WTC11 (cell line): ENCODE measurements around the gene RBM24. TPM values are rescaled to one million over a fixed set of nuclear protein-coding genes. Genes with fewer than 3 reads are reported as not detected.

Source experiments
- ATAC-seq: fragments of 200-7000 bp; cut with Tn5 transposase; 2 replicates; pipeline ENCODE4 v1.10.0; 2021; ENCODE audit warnings: mild to moderate bottlenecking, moderate library complexity
- CTCF ChIA-PET: fragments of 300-600 bp; sonication (Branson Sonifier 250); formaldehyde crosslinking; loops from one replicate; lab custom pipeline; 2021; ENCODE audit warnings: antibody characterized with exemption; lab: Charles Lee
- POLR2A ChIA-PET: fragments of 350-600 bp; sonication (Branson Sonifier 250); formaldehyde crosslinking; loops from one replicate; lab custom pipeline; 2021; ENCODE audit warnings: antibody characterized with exemption; lab: Charles Lee
- DNase-seq: peaks from one replicate; pipeline ENCODE4 v3.0.0; 2021; ENCODE audit warnings: low spot score
- H3K27ac Mint-ChIP-seq: 2 replicates; pipeline ENCODE4 v1.8.0; 2021; ENCODE audit warnings: mixed read lengths
- H3K27me3 Mint-ChIP-seq: 2 replicates; pipeline ENCODE4 v1.8.0; 2021; ENCODE audit warnings: low read depth, mild to moderate bottlenecking, moderate library complexity, mixed read lengths
- H3K36me3 Mint-ChIP-seq: 2 replicates; pipeline ENCODE4 v1.8.0; 2021; ENCODE audit warnings: mixed read lengths
- H3K4me1 Mint-ChIP-seq: 2 replicates; pipeline ENCODE4 v1.8.0; 2022; ENCODE audit warnings: mixed read lengths
- H3K4me3 Mint-ChIP-seq: 2 replicates; pipeline ENCODE4 v1.8.0; 2021; ENCODE audit warnings: mild to moderate bottlenecking, moderate library complexity, mixed read lengths
- H3K9me3 Mint-ChIP-seq: 2 replicates; pipeline ENCODE4 v1.8.0; 2021; ENCODE audit warnings: mixed read lengths
- ATF1 ChIP-seq: sonication (generic); formaldehyde crosslinking; IDR thresholded peaks from 2 replicates; pipeline ENCODE4 v1.8.1; 2023; ENCODE audit warnings: mild to moderate bottlenecking, moderate library complexity, missing genetic modification reagents
- CREM ChIP-seq: sonication (generic); formaldehyde crosslinking; IDR thresholded peaks from 2 replicates; pipeline ENCODE4 v1.8.1; 2022; ENCODE audit warnings: mild to moderate bottlenecking, missing genetic modification reagents, moderate library complexity
- FOXJ3 ChIP-seq: sonication (generic); formaldehyde crosslinking; IDR thresholded peaks from 2 replicates; pipeline ENCODE4 v1.9.0; 2021; ENCODE audit warnings: missing genetic modification reagents, mild to moderate bottlenecking, borderline replicate concordance
- FOXK1 ChIP-seq: sonication (generic); formaldehyde crosslinking; IDR thresholded peaks from 2 replicates; pipeline ENCODE4 v1.8.0; 2022; ENCODE audit warnings: mild to moderate bottlenecking, moderate library complexity, missing genetic modification reagents
- GABPB1 ChIP-seq: sonication (generic); formaldehyde crosslinking; IDR thresholded peaks from 2 replicates; pipeline ENCODE4 v1.8.1; 2023; ENCODE audit warnings: mild to moderate bottlenecking, missing genetic modification reagents
- MXD4 ChIP-seq: fragments of 250-450 bp; sonication (Bioruptor Pico); IDR thresholded peaks from 2 replicates; pipeline ENCODE4 v1.8.0; 2021; ENCODE audit warnings: mild to moderate bottlenecking, moderate library complexity, borderline replicate concordance
- MYBL2 ChIP-seq: sonication (generic); formaldehyde crosslinking; IDR thresholded peaks from 2 replicates; pipeline ENCODE4 v1.8.1; 2023; ENCODE audit warnings: mild to moderate bottlenecking, moderate library complexity, missing genetic modification reagents
- PRRX2 ChIP-seq: fragments of 250-450 bp; sonication (Bioruptor Pico); IDR thresholded peaks from 2 replicates; pipeline ENCODE4 v1.8.0; 2021; ENCODE audit warnings: mild to moderate bottlenecking
- RORB ChIP-seq: fragments of 250-450 bp; sonication (Bioruptor Pico); IDR thresholded peaks from 2 replicates; pipeline ENCODE4 v1.9.0; 2021; ENCODE audit warnings: mild to moderate bottlenecking
- TP53 ChIP-seq: sonication (generic); formaldehyde crosslinking; IDR thresholded peaks from 2 replicates; pipeline ENCODE4 v1.8.1; 2023; ENCODE audit warnings: mild to moderate bottlenecking, missing genetic modification reagents
- ZBTB21 ChIP-seq: sonication (generic); formaldehyde crosslinking; IDR thresholded peaks from 2 replicates; pipeline ENCODE4 v1.8.1; 2023; ENCODE audit warnings: mild to moderate bottlenecking, missing genetic modification reagents, borderline replicate concordance
- ZNF138 ChIP-seq: sonication (generic); formaldehyde crosslinking; conservative IDR thresholded peaks from 2 replicates; pipeline ENCODE4 v1.8.1; 2022; ENCODE audit warnings: mild to moderate bottlenecking, moderate library complexity, missing genetic modification reagents
- ZNF396 ChIP-seq: fragments of 250-450 bp; sonication (Bioruptor Pico); IDR thresholded peaks from 2 replicates; pipeline ENCODE4 v1.8.0; 2021; ENCODE audit warnings: mild to moderate bottlenecking, moderate library complexity, borderline replicate concordance
- ZNF416 ChIP-seq: fragments of 250-450 bp; sonication (Bioruptor Pico); IDR thresholded peaks from 2 replicates; pipeline ENCODE4 v1.9.0; 2021; ENCODE audit warnings: mild to moderate bottlenecking, inconsistent platforms
- ZNF671 ChIP-seq: fragments of 250-450 bp; sonication (Bioruptor Pico); IDR thresholded peaks from 2 replicates; pipeline ENCODE4 v1.8.0; 2021; ENCODE audit warnings: mild to moderate bottlenecking
- total RNA-seq: library from RNA; stranded (reverse); gene quantifications from 3 replicates; pipeline ENCODE4 v1.2.3, GENCODE V29; 2021
- TF ChIP-seq, protein P1 (sequence below): sonication (generic); formaldehyde crosslinking; conservative IDR thresholded peaks from 2 replicates; pipeline ENCODE4 v1.8.1; 2022; ENCODE audit warnings: mild to moderate bottlenecking, missing genetic modification reagents
- TF ChIP-seq, protein P2 (sequence below): sonication (generic); formaldehyde crosslinking; IDR thresholded peaks from 2 replicates; pipeline ENCODE4 v1.8.1; 2022; ENCODE audit warnings: low read depth, mild to moderate bottlenecking, moderate library complexity, missing genetic modification reagents, borderline replicate concordance
- TF ChIP-seq, protein P3 (sequence below): sonication (generic); formaldehyde crosslinking; IDR thresholded peaks from 2 replicates; pipeline ENCODE4 v1.8.1; 2023; ENCODE audit warnings: mild to moderate bottlenecking, moderate library complexity, missing genetic modification reagents
- TF ChIP-seq, protein P4 (sequence below): sonication (generic); formaldehyde crosslinking; IDR thresholded peaks from 2 replicates; pipeline ENCODE4 v1.8.1; 2022; ENCODE audit warnings: mild to moderate bottlenecking, missing genetic modification reagents, moderate library complexity, borderline replicate concordance
- TF ChIP-seq, protein P5 (sequence below): sonication (generic); formaldehyde crosslinking; IDR thresholded peaks from 2 replicates; pipeline ENCODE4 v1.8.1; 2023; ENCODE audit warnings: mild to moderate bottlenecking, missing genetic modification reagents, moderate library complexity
- TF ChIP-seq, protein P6 (sequence below): sonication (generic); formaldehyde crosslinking; IDR thresholded peaks from 2 replicates; pipeline ENCODE4 v1.8.1; 2022; ENCODE audit warnings: mild to moderate bottlenecking, moderate library complexity, missing genetic modification reagents
- TF ChIP-seq, protein P7 (sequence below): fragments of 250-450 bp; sonication (Bioruptor Pico); IDR thresholded peaks from 2 replicates; pipeline ENCODE4 v2.1.2; 2022; ENCODE audit warnings: mild to moderate bottlenecking, moderate library complexity
- TF ChIP-seq, protein P8 (sequence below): sonication (generic); formaldehyde crosslinking; IDR thresholded peaks from 2 replicates; pipeline ENCODE4 v1.8.0; 2022; ENCODE audit warnings: mild to moderate bottlenecking, missing genetic modification reagents

Gene RBM24
- total RNA-seq, 1 experiment from 2014 or later = 0.63 TPM

DNA sequence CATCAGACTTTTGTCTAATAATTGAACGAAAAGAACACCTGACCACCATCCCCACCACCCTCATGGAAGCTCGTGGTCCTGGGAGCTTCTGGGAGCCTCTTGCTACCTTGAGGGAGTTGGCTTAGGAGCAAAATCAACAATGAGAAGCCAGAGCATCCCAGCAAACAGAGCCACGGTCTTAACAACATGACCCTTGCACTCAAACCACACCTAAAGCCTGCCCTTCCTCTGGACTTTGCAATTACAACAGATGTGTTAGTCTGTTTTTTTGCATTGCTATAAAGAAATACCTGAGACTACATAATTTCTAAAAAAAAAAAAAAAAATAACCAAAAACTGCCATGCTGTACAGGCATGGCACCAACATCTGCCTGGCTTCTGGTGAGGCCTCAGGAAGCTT lies 9.5 kb upstream of the RBM24 start:
- ATAC-seq (no peak), DNase-seq (no peak)
- ChIA-PET POLR2A (no interaction called here), CTCF (no interaction called here)
- no peaks in the 10 kb centered on the region for H3K4me1 Mint-ChIP-seq
- no peaks in the 10 kb centered on the region for H3K36me3 Mint-ChIP-seq
- H3K4me3 Mint-ChIP-seq = no peak overlapping the region
- no peaks in the 10 kb centered on the region for H3K9me3 Mint-ChIP-seq
- H3K27me3 Mint-ChIP-seq = peaks cover 6% of the 10 kb centered on the region
- TF ChIP-seq, protein P1, sequence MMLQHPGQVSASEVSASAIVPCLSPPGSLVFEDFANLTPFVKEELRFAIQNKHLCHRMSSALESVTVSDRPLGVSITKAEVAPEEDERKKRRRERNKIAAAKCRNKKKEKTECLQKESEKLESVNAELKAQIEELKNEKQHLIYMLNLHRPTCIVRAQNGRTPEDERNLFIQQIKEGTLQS (CRISPR knock-in tag) = no peak
- TF ChIP-seq ZNF671 (CRISPR knock-in tag) = no peak
- TF ChIP-seq GABPB1 (CRISPR knock-in tag) = no peak
- TF ChIP-seq MXD4 (CRISPR knock-in tag) = no peak
- TF ChIP-seq, protein P2, sequence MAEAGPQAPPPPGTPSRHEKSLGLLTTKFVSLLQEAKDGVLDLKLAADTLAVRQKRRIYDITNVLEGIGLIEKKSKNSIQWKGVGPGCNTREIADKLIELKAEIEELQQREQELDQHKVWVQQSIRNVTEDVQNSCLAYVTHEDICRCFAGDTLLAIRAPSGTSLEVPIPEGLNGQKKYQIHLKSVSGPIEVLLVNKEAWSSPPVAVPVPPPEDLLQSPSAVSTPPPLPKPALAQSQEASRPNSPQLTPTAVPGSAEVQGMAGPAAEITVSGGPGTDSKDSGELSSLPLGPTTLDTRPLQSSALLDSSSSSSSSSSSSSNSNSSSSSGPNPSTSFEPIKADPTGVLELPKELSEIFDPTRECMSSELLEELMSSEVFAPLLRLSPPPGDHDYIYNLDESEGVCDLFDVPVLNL (CRISPR knock-in tag) = no peak
- TF ChIP-seq, all 79 proteins: peak for 0
- H3K27ac Mint-ChIP-seq = no peak overlapping the region

DNA sequence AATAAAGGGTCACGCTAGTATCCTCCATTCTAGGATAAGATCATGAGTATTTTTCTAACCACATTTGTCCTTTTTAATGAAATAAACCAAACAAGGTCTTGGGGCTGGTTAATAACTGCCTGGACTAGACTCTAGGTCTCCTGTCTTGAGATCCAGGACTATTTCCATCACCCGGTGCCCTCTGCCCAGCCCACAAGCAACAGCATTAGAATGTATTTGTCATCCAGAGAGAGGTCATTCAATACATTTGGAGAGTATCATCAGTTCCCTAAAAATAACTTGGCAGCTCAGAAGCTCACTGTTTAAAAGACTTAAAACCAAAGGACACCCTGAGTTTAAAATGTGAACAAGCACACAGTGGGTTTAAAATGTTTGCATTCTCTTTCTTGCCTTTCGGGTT lies 4.4 kb upstream of the RBM24 start:
- CTCF ChIA-PET = interaction anchor here (1.0 to 1.8 kb wide), 2 partner anchors 76 to 307 kb away, joined by 3 to 4 read pairs; no protein-coding TSS in a partner anchor
- no peaks in the 10 kb centered on the region for H3K36me3 Mint-ChIP-seq
- no peak for DNase-seq
- POLR2A ChIA-PET = no interaction called here
- peaks cover 9% of the 10 kb centered on the region for H3K4me1 Mint-ChIP-seq
- peaks cover 54% of the 10 kb centered on the region for H3K27me3 Mint-ChIP-seq
- ATAC-seq = no peak
- TF ChIP-seq FOXK1 (CRISPR knock-in tag) (no peak), ZNF138 (CRISPR knock-in tag) (no peak), MYBL2 (no peak), ATF1 (CRISPR knock-in tag) (no peak)
- TF ChIP-seq, protein P3, sequence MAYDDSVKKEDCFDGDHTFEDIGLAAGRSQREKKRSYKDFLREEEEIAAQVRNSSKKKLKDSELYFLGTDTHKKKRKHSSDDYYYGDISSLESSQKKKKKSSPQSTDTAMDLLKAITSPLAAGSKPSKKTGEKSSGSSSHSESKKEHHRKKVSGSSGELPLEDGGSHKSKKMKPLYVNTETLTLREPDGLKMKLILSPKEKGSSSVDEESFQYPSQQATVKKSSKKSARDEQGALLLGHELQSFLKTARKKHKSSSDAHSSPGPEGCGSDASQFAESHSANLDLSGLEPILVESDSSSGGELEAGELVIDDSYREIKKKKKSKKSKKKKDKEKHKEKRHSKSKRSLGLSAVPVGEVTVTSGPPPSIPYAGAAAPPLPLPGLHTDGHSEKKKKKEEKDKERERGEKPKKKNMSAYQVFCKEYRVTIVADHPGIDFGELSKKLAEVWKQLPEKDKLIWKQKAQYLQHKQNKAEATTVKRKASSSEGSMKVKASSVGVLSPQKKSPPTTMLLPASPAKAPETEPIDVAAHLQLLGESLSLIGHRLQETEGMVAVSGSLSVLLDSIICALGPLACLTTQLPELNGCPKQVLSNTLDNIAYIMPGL = no peak
- TF ChIP-seq, protein P4, sequence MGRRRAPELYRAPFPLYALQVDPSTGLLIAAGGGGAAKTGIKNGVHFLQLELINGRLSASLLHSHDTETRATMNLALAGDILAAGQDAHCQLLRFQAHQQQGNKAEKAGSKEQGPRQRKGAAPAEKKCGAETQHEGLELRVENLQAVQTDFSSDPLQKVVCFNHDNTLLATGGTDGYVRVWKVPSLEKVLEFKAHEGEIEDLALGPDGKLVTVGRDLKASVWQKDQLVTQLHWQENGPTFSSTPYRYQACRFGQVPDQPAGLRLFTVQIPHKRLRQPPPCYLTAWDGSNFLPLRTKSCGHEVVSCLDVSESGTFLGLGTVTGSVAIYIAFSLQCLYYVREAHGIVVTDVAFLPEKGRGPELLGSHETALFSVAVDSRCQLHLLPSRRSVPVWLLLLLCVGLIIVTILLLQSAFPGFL (CRISPR knock-in tag) = no peak
- TF ChIP-seq, all 79 proteins: peak for 0
- no peak overlapping the region for H3K27ac Mint-ChIP-seq
- no peaks in the 10 kb centered on the region for H3K9me3 Mint-ChIP-seq
- no peak overlapping the region for H3K4me3 Mint-ChIP-seq

DNA sequence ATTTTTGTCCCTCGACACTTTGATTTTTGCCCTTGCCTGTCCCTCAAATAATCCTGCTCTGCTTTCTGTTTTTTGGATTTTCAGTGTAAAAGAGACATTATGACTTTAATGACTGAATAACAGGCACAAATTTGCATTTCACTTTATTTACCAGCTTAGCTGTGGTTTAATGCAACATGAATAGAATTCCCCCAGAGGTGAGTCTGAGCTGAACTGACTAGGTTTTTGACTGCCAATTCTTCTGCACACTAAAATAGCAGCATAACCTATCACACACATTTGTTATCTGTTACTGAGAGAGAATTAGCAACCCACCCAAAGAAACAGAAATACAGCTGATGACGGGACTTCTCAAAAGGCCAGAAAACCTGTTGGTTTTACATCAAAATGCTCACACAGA lies 3.9 kb upstream of the RBM24 start:
- Mint-ChIP-seq H3K9me3 (no peaks in the 10 kb centered on the region), H3K27me3 (peaks cover 59% of the 10 kb centered on the region), H3K4me1 (peaks cover 12% of the 10 kb centered on the region), H3K36me3 (no peaks in the 10 kb centered on the region), H3K27ac (no peak overlapping the region), H3K4me3 (no peak overlapping the region)
- no peak for DNase-seq
- ATAC-seq = no peak
- ChIA-PET POLR2A (interaction anchor here (0.6 kb wide), 1 partner anchor 32 kb away, joined by 7 read pairs; no protein-coding TSS in a partner anchor), CTCF (interaction anchor here (0.7 to 1.8 kb wide), 3 partner anchors 77 to 485 kb away, joined by 3 to 4 read pairs (median 3); no protein-coding TSS in a partner anchor)
- TF ChIP-seq, protein P5, sequence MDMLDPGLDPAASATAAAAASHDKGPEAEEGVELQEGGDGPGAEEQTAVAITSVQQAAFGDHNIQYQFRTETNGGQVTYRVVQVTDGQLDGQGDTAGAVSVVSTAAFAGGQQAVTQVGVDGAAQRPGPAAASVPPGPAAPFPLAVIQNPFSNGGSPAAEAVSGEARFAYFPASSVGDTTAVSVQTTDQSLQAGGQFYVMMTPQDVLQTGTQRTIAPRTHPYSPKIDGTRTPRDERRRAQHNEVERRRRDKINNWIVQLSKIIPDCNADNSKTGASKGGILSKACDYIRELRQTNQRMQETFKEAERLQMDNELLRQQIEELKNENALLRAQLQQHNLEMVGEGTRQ (CRISPR knock-in tag) = no peak
- TF ChIP-seq, protein P6, sequence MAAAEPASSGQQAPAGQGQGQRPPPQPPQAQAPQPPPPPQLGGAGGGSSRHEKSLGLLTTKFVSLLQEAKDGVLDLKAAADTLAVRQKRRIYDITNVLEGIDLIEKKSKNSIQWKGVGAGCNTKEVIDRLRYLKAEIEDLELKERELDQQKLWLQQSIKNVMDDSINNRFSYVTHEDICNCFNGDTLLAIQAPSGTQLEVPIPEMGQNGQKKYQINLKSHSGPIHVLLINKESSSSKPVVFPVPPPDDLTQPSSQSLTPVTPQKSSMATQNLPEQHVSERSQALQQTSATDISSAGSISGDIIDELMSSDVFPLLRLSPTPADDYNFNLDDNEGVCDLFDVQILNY (CRISPR knock-in tag) = no peak
- TF ChIP-seq, protein P7, sequence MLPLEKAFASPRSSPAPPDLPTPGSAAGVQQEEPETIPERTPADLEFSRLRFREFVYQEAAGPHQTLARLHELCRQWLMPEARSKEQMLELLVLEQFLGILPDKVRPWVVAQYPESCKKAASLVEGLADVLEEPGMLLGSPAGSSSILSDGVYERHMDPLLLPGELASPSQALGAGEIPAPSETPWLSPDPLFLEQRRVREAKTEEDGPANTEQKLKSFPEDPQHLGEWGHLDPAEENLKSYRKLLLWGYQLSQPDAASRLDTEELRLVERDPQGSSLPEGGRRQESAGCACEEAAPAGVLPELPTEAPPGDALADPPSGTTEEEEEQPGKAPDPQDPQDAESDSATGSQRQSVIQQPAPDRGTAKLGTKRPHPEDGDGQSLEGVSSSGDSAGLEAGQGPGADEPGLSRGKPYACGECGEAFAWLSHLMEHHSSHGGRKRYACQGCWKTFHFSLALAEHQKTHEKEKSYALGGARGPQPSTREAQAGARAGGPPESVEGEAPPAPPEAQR = no peak
- no peak for TF ChIP-seq RORB (CRISPR knock-in tag)
- no peak for TF ChIP-seq TP53 (CRISPR knock-in tag)
- no peak for TF ChIP-seq ZBTB21 (CRISPR knock-in tag)
- TF ChIP-seq, protein P8, sequence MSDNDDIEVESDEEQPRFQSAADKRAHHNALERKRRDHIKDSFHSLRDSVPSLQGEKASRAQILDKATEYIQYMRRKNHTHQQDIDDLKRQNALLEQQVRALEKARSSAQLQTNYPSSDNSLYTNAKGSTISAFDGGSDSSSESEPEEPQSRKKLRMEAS = no peak
- TF ChIP-seq FOXJ3 (CRISPR knock-in tag) = no peak
- TF ChIP-seq ZNF396 (CRISPR knock-in tag) = no peak
- no peak for TF ChIP-seq MYBL2
- no peak for TF ChIP-seq PRRX2 (CRISPR knock-in tag)
- no peak for TF ChIP-seq CREM (CRISPR knock-in tag)
- TF ChIP-seq, protein P3 = no peak
- no peak for TF ChIP-seq ZNF416 (CRISPR knock-in tag)
